Midbrain (tissue), 1 donor: Measurements from ENCODE around the gene B3GNT7.
"Not testable (repeated sequence)": the region's sequence is repeated elsewhere in the genome, so short reads cannot be mapped to it uniquely, and the experiment has no call there.

ENCODE experiments used
- DNase-seq: peaks from one replicate; lab custom pipeline; 2025; lab: John Stamatoyannopoulos, UW

The B3GNT7 gene

GRCh38 chr2:231427116-231427515 lies 31.6 kb downstream of the B3GNT7 start:
- no peak for DNase-seq

- no peak for DNase-seq
Measured at GRCh38 chr2:231429152-231429551, 33.6 kb downstream of the B3GNT7 start.

GRCh38 chr2:231429901-231430300 lies 34.4 kb downstream of the B3GNT7 start:
- DNase-seq = no peak

- DNase-seq = not testable (repeated sequence)
Measured at GRCh38 chr2:231430437-231430836, 34.9 kb downstream of the B3GNT7 start.

- no peak for DNase-seq
Measured at GRCh38 chr2:231431606-231432005, 36.1 kb downstream of the B3GNT7 start.

GRCh38 chr2:231433990-231434389 lies 38.5 kb downstream of the B3GNT7 start:
- DNase-seq = no peak

- no peak for DNase-seq
Measured at GRCh38 chr2:231436957-231437356, 41.4 kb downstream of the B3GNT7 start.

- no peak for DNase-seq
Measured at GRCh38 chr2:231449503-231450054, 54.1 kb downstream of the B3GNT7 start.

GRCh38 chr2:231450548-231450989 lies 55.1 kb downstream of the B3GNT7 start:
- no peak for DNase-seq
